SIG-M5 treated with dmso at 0.1 percent for 504 hours (cell line): Measurements from ENCODE around the gene KIF26B.

Experiments used
- DNase-seq: peaks from one replicate; lab custom pipeline; 2025; ENCODE audit not compliant: unreplicated experiment; lab: John Stamatoyannopoulos, UW

KIF26B gene

DNA sequence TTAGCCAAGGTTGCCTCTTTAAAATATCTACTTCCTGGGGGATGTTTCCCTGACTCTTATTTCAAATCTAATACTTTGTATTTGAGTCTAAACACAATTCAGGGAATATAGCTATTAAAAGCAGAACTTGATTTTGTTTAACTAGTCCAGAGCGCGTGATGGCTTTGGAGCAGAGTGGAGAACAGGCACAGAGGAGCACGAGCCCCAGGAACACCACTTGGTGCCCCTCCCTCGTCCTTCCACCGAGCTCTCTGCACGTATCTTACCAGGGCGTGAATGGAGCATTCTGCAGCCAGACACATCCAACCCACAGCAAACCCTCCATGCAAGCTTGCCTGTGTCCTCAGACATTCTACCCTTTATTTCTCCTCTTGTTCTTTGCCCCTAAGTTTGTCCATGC is 14.1 kb downstream of the KIF26B start:
- DNase-seq, result no peak

DNA sequence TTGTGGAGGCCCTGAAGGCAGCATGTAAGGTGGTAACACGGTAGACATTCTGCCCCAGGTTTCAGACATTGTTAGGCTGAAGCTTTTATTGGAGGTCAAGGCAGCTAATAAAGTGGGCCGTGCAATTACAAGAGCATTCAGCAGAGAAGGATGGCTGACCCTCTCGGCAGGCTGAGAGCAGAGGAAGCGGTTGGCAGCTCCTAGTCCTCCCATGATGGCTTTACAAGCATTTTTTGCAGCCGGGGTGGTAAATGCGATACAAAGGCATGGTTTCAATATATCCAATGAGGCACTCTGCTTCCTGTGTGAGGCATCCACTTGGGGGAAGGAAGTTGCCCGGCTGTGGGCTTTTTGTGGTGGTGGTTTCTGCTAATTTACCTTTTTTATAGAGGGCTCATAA is 14.6 kb downstream of the KIF26B start:
- no peak for DNase-seq

DNA sequence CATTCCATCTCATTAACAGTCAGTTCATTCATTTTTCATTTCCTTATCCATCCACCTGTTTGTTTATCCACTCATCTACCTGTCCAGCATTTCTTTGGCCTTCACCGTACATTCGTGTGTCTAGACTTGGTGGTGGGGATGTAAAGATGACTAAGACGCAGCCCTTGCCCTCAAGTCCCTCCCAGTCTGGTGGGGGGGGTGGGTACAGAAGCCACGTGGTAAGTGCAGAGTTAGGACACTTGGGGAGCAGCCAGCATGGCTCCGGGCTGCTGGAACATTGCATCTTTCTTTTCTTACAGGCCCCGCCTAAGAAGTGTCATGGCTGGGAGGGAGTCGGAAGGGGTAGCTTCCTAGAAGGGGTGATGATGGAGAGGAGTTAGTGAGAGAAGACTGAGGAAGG is 17.2 kb downstream of the KIF26B start:
- DNase-seq, result no peak

DNA sequence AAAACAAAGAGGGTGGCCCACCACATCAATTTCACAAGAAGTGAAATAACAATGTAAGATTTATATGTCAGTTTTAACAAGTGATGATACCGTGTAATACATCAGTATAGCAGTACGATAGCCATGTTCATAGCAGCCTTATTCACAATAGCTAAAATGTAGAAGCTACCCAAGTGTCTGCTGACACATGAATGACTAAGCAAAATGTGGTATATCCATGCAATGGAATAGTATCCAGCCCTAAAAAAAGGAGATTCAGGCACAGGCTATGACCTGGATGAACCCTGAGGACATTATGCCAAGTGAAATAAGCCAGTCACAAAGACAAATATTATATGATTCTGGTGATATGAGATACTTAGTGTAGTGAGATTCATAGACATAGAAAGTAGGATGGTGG is 18.0 kb downstream of the KIF26B start:
- DNase-seq, result no peak

DNA sequence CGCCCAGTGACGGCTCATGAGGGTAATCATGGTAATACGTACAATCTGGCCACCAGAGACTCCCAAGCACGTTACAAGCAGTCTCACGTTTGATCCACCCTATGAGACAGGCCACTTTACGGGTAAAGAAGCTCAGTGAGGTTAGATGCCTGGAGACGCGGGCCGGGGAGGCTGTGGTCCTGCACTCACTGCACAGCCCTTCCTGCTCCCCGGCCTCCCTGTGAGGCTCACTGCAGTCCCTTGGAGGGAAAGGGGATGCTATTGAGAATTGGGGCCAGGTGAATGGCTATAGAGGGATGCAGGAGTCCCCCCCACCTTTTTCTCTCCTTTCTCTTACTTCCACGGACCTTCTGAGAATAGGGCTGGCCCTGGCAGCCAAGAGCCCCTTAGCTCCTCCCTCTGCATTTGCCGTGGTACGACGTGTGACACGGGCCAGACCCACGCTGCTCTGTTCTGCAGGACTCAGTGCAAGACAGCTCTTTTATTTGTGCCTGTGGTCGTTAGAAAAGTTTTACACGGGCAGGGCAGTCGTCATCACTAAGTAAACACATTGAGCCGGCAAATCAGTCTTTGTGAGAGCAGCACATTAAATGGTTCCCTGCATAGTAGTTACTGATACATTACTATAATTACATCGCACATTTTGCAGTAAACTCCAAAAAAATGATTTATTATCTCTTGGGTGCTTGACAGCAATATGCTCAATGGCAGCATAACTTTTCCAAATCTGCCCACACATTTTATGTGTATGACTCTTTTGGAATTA is 18.8 kb downstream of the KIF26B start:
- DNase-seq, result no peak

DNA sequence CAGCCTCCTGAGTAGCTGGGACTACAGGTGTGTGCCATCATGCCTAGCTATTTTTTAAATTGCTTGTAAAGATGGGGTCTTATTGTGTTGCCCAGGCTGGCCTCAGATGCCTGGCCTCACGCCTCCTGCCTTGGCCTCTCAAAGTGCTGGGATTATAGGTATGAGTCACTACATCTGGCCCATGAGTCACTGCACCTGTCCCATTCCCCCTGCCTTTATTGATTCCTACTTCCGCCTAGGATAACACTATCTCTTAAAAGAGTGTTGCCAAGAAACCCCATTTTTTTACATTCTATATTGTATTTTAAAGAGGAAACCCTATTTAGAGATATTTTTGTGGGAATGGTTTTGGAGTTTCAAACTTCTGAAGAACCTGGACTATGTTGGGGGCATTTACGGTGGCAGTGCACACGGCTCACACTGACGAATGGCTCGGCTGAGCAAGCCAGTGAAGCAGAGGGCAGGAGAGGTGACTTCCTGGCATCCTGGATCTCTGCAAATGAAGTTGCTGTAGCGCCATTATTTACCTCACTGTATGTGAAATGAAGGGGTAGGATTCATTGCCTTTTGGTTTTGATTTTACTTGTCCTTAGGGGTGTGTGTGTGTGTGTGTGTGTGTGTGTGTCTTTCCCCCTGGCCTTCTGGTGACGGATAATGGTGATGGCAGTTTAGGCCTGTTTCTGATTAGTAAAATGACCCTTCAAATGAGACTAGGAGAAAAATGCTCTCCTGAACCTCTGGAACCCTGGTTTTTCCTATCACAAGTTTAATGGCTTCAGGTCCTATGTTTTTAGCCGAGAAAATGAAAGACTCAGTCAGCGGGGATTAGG is 22.5 kb downstream of the KIF26B start:
- DNase-seq, result no peak

DNA sequence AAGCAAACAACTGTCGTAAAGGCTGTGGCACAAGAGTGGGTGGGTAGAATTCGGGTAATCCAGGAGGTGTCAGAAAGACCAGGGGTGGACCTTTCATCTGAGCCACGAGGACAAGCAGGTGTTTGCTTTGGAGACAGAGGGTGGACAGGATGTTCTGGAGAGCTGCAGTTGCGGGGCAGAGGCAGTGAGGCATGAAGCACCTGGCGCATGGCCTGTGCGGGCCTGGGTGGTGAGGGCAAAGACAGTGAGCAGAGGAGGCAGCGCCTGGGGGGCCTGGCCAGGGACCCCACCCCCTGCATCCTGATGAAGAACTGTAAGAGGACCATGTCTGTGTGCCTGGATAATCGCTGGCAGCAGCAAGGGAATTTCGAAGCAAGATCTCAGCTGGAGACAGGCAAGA is 24.9 kb downstream of the KIF26B start:
- DNase-seq, result no peak

DNA sequence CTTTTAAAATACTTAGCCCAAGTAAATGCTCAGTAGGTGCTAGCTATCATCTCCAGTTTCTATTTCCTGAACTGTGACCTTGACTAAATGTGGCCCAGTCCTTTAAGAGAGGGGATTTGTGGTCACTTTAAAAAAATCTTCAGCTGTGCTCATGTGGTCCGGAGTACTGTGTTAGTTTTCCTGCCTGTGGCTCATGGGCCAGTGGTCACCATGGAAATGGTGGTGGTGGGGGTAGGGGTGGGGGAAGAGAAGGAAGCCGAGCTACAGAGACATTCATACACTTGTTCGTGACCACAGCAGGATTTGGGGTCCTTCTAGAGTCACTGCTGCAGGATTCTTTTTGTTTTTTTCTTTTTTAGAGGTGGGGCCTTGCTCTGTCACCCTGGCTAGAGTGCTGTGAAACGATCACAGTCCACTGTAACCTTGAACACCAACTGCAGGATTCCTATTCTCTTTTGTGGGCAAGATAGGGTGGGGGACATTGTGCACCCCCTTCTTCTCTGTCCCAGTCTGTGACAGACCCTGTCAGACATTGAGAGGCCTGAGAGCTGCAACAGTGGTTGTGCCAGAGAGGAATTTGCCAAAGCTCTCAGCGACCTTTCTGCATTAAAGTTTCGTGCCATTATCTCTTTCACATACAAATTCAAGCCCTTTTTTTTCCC is 25.8 kb downstream of the KIF26B start:
- DNase-seq, result no peak

DNA sequence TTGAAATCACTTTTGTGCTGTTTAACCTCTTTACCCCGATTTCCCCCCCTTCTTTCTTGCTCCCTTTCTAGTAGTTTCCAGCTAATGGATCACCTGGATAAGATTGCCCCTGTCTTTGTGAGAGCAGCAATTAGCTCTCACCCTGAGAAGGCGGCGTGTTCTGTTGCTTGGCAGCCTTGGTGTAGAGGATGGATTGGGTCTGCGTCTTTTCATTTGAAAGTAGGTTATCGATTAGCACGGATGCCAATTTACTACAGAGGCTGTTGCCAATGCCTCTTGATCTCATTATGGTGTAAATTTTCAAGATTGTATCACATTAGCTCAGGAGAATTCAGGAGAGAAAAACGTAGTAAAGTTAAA is 26.4 kb downstream of the KIF26B start:
- no peak for DNase-seq

DNA sequence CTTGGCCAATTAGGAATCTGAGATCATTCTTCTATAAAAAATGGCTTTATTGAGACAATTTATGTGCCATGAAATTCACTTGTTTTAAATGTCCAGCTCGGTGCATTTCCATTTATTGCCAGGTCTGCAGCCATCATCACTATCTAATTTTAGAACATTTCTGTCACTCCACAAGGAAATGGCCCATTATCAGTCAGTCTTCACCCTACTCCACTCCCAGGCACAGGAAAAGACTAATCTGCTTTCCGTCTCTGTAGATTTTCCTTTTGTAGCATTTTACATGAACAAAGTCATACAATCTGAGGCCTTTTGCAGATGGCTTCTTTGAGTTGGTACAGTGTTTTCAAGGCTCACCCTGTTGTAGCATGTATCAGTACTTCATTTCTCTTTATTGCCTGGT is 27.2 kb downstream of the KIF26B start:
- no peak for DNase-seq

DNA sequence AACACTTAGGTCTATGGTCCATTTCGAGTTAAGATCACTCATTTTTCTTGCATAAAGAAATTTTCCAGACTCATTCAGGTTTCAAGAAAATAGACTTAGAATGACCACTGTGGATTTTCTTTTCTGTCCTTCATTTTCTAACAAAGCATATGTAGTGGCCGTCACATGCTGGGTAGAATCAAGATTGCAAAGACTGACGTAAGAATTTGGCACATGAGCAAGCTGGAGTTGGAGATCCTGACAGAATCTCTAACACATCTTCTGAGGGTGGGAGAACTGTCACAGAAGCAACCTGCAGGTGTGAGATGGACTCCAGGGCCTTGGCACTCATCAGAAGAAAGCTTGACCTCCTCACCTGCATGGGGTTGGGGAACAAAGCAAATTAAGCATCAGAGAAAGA is 28.6 kb downstream of the KIF26B start:
- no peak for DNase-seq

DNA sequence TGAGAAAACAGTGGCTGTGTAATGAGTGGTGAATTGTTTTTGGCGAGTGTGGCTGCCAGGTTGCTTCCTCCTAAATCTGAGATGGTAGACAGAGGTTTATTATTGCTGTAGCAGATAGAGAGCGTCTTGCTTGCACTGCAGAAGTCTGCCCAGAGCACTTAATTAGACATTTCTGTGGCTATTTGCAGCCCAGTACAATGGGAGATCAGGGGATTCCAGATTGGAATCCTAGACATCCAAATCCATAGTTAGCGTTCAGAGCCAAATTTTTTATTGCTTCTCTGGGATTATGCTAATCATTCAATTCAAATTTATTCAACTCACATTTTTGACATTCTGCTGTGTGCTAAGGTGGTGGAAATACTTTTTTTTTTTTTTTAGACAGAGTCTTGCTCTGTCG is 30.0 kb downstream of the KIF26B start:
- no peak for DNase-seq

DNA sequence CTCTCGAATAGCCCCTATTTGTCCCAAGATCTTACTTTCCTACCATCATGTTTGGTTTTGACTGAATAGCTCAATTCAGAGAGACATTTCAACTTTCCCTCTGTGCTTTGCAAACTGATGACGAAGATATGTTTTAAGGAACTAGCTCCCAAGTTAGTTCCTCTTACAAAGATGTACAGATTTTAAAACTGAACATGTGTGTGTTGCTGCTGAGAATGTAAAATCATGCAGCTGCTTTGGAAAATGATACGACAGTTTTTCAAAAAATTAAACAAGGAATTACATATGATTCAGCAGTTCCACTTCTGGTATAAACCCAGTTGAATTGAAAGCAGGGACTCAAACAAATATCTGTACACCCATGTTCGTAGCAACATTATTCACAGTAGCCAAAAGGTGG is 33.6 kb downstream of the KIF26B start:
- DNase-seq, result peak; percentile 46

DNA sequence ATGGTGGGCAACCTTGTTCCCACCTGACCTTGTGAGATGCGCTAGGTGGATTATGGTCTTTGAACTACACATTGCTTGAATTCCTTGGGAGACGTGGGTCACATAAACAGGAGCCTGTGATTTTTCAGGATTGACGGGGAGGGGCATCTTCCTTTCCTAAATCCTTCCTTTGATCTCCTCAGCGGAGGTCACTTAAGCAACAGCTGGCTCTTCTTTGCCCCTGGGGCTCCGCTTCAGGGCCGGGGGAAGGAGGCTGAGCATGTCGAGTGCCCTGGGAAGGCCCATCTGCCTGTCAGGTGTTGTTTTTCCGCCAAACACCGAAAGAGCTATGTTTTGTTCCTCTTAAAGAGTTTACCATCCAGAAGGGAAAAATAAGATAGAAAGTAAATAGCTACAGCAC is 40.6 kb downstream of the KIF26B start:
- DNase-seq, result no peak

DNA sequence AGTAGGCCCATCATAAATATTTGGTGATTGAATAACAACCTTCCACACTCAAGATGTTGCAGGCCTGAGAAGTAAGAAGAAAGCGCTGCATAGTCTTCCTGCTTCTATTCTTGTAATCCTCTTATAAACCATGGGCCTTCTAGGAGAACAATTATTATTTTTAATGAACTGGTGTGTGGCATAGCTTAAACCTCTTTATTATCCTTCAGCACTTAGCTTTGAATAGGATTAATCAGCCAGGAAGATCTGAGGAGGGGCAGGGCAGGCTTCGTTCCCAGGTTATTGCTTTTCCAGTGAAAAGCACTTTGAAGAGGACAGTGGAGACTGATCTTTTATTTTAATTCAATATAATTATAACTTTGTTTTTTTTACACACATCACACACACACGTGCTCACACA is 42.3 kb downstream of the KIF26B start:
- DNase-seq, result no peak

DNA sequence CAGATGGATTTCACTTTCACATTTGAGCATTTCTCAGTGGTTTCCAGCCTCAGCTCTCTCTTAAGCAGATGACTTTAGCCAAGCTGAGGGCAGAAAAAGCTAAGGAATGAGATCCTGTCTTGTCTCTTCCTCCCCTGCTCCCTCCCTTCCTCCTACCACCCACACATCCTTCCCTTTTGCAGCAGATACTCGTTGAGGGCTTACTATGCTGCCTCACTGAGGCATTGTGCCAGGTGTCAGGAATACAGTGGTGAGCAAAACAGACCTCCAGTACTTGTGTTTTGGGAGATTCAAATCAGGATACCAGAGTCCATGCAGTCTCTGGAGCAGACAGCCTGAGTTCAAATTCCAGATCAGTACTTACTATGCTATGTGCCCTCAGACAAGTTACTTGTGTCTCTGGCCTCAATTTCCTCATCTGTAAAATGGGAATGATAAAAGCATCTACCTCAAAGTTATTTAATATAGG is 43.2 kb downstream of the KIF26B start:
- no peak for DNase-seq

DNA sequence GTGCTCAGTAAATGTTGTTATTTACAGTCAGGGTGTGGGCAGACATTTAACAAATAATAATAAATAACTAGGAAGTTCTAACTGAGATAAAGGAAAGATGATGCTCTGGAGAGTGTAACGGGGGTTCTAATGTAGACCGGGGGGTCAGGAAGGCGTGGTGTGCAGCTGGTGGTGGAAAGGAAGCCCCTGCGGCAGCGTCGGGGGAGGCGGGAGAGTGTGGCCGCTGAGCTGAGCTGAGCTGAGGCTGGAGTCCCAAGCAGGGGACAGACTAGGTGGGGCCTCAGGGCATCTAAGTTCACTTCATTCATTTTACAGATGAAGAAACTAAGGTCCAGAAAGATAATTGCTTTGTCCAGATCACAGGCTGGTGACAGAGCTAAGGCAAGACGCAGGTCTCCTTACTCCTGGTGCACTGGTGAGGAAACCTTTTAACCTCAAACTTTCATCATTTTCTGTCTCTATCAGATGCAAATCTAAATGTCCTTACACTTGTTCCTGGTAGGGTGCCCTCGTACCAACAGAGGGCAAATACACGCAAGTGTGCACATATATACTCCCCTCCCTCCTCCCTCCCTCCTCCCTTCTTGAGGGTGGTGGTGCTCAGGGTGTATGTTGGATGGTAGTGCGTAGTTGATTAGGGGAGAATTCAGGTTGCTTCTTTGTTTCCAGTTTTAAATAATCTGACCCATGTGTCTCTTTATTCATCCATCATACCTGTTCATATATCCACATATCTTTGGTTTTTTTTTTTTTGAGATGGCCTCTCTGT is 44.1 kb downstream of the KIF26B start:
- DNase-seq, result no peak

DNA sequence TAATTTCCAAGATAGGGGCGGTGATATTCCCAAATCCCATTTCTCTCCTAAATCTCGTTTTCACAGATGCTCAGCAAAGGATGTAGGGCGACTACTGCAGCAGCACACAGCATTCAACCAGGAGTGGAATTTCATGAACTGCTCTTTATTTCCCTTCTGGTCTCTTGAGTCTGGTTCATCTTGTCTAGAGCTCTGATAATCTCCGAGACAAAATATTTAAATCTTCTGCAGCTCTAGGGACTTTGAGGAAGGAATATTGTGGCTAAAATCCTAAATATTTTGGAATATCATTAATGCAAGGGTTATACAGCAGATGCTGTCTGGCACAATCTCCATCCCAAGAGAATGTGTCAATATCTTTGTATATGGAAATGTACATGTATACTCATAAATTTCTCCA is 45.4 kb downstream of the KIF26B start:
- DNase-seq, result no peak

DNA sequence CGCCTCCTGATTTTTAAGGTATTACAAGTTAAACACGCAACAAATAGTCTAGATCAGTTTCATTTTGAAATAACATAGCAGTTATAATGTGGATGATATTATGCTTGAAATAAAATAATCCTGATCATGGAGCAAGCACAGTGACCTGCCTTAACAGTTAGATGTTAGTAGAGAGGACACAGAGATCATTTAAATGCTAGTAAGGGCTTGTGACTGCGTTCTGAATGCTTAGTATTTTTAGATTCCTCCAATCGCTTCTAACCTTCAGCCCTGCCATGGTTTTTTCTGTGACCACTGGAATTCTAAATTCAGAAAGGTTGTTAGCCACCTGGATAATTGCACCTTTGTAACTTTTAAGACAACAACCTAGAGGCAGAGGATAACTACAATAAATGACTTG is 46.4 kb downstream of the KIF26B start:
- no peak for DNase-seq

DNA sequence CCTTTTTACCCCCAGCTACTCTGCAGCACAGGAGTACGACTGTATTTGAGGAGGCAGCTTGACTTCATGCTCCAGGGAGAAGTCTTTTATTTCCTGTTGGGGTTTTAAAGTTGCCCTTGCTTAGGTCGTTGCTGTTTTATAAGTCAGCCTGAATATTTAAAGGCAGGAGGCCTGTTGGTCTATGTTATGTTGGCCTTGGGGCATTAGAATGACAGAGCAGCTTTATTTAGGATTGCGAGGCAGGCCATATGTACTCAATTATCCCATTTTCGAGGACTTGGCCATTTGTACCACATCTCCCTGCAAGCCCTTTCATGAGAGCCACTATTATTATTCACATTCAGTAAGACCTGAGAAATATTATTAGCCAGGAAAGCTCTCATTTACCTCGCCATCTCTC is 47.0 kb downstream of the KIF26B start:
- DNase-seq, result no peak

DNA sequence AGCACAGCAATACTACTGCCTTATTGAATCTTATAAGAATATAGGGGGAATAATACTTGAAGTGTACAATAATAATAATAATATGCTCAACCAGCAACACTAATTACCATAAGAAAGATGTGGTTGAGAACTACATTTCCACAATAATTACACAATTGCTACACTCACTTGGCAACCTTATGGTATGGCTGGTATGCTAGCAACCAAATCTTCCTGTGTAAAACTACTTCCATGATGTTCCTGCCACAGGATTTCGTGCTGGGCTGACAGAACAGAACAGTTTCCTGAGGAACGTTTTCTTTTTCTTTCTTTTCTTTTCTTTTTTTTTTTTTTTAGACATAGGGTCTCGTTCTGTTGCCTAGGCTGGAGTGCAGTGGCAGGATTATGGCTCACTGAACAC is 50.6 kb downstream of the KIF26B start:
- no peak for DNase-seq
